ENCODE results near the gene TRIM38. TPM values are rescaled to one million over a fixed set of nuclear protein-coding genes. Genes with fewer than 3 reads are reported as not detected.

The TRIM38 gene
- total RNA-seq, 1 experiment from 2014 or later, result 4.4 TPM

DNA sequence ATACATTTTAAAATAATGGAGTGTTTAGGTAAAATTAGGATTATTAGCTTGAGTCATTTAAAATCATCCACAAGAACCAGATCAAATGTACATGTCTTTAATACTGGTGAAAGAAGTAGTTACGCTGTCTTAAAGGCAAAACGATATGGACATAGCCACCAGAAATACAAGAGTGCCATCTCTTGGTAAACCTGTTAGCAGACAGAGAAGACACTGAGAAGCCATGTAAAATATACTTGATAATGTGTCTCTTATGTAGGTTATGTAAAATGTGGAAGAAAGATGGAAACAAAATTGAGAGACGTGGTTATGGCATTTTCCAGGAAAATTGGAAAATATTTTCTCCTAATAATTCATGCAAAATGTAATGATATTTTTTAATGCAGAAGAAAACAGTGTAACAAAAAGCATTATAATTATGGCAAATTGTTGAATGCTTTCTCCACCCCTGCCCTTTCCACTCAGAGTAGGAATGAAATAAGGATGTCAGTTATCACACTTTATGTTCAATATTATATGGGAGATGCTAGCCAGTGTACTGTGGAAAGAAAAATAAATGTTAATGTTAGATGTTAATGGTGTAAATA is 19.9 kb upstream of the TRIM38 start:
- no peaks in the 10 kb centered on the region for H3K4me1 ChIP-seq (ENCODE audit: control insufficient read depth, insufficient read depth, low read length)
- H3K27ac ChIP-seq (ENCODE audit: low read length), result no peak overlapping the region
- H3K36me3 ChIP-seq (ENCODE audit: control insufficient read depth, insufficient read depth, low read length), result no peaks in the 10 kb centered on the region
- no peak overlapping the region for H3K4me3 ChIP-seq (ENCODE audit: low read depth in 2 of 2, low read length in 2 of 2)
- in situ Hi-C loops (cut with HindIII; ENCODE audit: low pct_unique_long_range_greater_than_20kb, low sequenced_read_pairs) (no loop called here), intact Hi-C loops (cut with micrococcal nuclease; ENCODE audit: unreplicated experiment) (no loop called here)
- TF ChIP-seq POLR2AphosphoS5 (IDR thresholded peaks at IDR 0.05; ENCODE audit: low read depth, low read length) (no peak), SIN3A (IDR thresholded peaks at IDR 0.05; ENCODE audit: borderline replicate concordance, insufficient read depth, low read depth, low read length) (no peak), TCF7L2 (IDR thresholded peaks at IDR 0.05; ENCODE audit: low read depth, low read length) (no peak)
- TF ChIP-seq, protein P1, sequence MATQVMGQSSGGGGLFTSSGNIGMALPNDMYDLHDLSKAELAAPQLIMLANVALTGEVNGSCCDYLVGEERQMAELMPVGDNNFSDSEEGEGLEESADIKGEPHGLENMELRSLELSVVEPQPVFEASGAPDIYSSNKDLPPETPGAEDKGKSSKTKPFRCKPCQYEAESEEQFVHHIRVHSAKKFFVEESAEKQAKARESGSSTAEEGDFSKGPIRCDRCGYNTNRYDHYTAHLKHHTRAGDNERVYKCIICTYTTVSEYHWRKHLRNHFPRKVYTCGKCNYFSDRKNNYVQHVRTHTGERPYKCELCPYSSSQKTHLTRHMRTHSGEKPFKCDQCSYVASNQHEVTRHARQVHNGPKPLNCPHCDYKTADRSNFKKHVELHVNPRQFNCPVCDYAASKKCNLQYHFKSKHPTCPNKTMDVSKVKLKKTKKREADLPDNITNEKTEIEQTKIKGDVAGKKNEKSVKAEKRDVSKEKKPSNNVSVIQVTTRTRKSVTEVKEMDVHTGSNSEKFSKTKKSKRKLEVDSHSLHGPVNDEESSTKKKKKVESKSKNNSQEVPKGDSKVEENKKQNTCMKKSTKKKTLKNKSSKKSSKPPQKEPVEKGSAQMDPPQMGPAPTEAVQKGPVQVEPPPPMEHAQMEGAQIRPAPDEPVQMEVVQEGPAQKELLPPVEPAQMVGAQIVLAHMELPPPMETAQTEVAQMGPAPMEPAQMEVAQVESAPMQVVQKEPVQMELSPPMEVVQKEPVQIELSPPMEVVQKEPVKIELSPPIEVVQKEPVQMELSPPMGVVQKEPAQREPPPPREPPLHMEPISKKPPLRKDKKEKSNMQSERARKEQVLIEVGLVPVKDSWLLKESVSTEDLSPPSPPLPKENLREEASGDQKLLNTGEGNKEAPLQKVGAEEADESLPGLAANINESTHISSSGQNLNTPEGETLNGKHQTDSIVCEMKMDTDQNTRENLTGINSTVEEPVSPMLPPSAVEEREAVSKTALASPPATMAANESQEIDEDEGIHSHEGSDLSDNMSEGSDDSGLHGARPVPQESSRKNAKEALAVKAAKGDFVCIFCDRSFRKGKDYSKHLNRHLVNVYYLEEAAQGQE (IDR thresholded peaks at IDR 0.05; ENCODE audit: insufficient read depth in 1 of 2, low read depth in 2 of 2, low read length in 1 of 2), result no peak
- TF ChIP-seq, protein P2, sequence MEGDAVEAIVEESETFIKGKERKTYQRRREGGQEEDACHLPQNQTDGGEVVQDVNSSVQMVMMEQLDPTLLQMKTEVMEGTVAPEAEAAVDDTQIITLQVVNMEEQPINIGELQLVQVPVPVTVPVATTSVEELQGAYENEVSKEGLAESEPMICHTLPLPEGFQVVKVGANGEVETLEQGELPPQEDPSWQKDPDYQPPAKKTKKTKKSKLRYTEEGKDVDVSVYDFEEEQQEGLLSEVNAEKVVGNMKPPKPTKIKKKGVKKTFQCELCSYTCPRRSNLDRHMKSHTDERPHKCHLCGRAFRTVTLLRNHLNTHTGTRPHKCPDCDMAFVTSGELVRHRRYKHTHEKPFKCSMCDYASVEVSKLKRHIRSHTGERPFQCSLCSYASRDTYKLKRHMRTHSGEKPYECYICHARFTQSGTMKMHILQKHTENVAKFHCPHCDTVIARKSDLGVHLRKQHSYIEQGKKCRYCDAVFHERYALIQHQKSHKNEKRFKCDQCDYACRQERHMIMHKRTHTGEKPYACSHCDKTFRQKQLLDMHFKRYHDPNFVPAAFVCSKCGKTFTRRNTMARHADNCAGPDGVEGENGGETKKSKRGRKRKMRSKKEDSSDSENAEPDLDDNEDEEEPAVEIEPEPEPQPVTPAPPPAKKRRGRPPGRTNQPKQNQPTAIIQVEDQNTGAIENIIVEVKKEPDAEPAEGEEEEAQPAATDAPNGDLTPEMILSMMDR (IDR thresholded peaks at IDR 0.05), result peak; percentile 74; the same call in 1 of the 2 replicates
- ChIA-PET CTCF (no interaction called here), POLR2A (no interaction called here)
- ATAC-seq (peak; percentile 91; the same call in 1 of the 2 replicates), DNase-seq (ENCODE audit: low read depth, low spot score) (peak; percentile 42)
- H3K27me3 ChIP-seq (ENCODE audit: control insufficient read depth, insufficient read depth, low read length), result peaks cover 3% of the 10 kb centered on the region; the same call in 1 of the 2 replicates
- no peaks in the 10 kb centered on the region for H3K9me3 ChIP-seq (ENCODE audit: control insufficient read depth, insufficient read depth, low read depth, low read length)
- BruUV-seq (replicated peaks), result no TSS peak

DNA sequence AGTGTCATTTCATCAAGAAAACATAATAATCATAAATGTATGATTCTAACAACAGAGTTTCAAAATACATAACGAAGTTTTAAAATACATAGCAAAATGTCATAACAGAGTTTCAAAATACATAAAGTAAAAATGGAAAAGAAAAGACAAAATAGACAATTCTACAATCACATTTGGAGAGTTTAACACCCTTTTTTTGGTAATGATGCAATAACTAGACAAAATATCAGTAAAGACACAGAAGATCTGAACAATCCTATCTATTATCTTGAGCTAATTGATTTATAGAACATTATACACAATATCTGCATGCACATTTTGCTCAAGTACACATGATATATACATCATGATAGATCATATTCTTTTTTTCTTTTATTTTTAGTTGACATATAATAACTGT is 18.7 kb upstream of the TRIM38 start:
- Histone ChIP-seq H3K4me3 (ENCODE audit: low read depth in 2 of 2, low read length in 2 of 2) (no peak overlapping the region), H3K27me3 (ENCODE audit: control insufficient read depth, insufficient read depth, low read length) (peaks cover 3% of the 10 kb centered on the region; the same call in 1 of the 2 replicates), H3K9me3 (ENCODE audit: control insufficient read depth, insufficient read depth, low read depth, low read length) (no peaks in the 10 kb centered on the region), H3K36me3 (ENCODE audit: control insufficient read depth, insufficient read depth, low read length) (no peaks in the 10 kb centered on the region), H3K4me1 (ENCODE audit: control insufficient read depth, insufficient read depth, low read length) (no peaks in the 10 kb centered on the region), H3K27ac (ENCODE audit: low read length) (no peak overlapping the region)
- DNase-seq (ENCODE audit: low read depth, low spot score) (no peak), ATAC-seq (no peak)
- intact Hi-C loops (cut with micrococcal nuclease; ENCODE audit: unreplicated experiment) (no loop called here), in situ Hi-C loops (cut with HindIII; ENCODE audit: low pct_unique_long_range_greater_than_20kb, low sequenced_read_pairs) (no loop called here)
- CTCF ChIA-PET, result no interaction called here
- POLR2A ChIA-PET, result no interaction called here
- no peak for TF ChIP-seq SIN3A (IDR thresholded peaks at IDR 0.05; ENCODE audit: borderline replicate concordance, insufficient read depth, low read depth, low read length)
- no TSS peak for BruUV-seq (replicated peaks)

Data from Panc1 (cell line).